HG02981 (cell line): ENCODE data around the gene ELMO1.

Experiments
- ATAC-seq: cut with Tn5 transposase; IDR thresholded peaks from one replicate; pipeline ENCODE4 v1.9.1; 2021; ENCODE audit warnings: mild to moderate bottlenecking, moderate library complexity; ENCODE audit not compliant: unreplicated experiment

ELMO1 gene

GRCh38 chr7:37108615-37109014 is 340.0 kb downstream of the ELMO1 start:
- ATAC-seq: no peak

GRCh38 chr7:37107047-37107750 is 341.5 kb downstream of the ELMO1 start:
- ATAC-seq: no peak

- ATAC-seq: no peak
Observed at GRCh38 chr7:37105762-37106161, 342.9 kb downstream of the ELMO1 start.

GRCh38 chr7:37104822-37105518 is 343.7 kb downstream of the ELMO1 start:
- no peak for ATAC-seq

- no peak for ATAC-seq
Observed at GRCh38 chr7:37102518-37103137, 346.0 kb downstream of the ELMO1 start.

GRCh38 chr7:37100735-37101331 is 347.8 kb downstream of the ELMO1 start:
- ATAC-seq: no peak

- ATAC-seq: no peak
Observed at GRCh38 chr7:37098762-37099161, 349.9 kb downstream of the ELMO1 start.

GRCh38 chr7:37097983-37098382 is 350.7 kb downstream of the ELMO1 start:
- ATAC-seq: no peak

- ATAC-seq: no peak
Observed at GRCh38 chr7:37097276-37097675, 351.4 kb downstream of the ELMO1 start.

- no peak for ATAC-seq
Observed at GRCh38 chr7:37096341-37096740, 352.3 kb downstream of the ELMO1 start.

- no peak for ATAC-seq
Observed at GRCh38 chr7:37095122-37095521, 353.5 kb downstream of the ELMO1 start.

GRCh38 chr7:37093257-37093656 is 355.4 kb downstream of the ELMO1 start:
- no peak for ATAC-seq

GRCh38 chr7:37092548-37092947 is 356.1 kb downstream of the ELMO1 start:
- no peak for ATAC-seq

- ATAC-seq: no peak
Observed at GRCh38 chr7:37089972-37090371, 358.7 kb downstream of the ELMO1 start.

GRCh38 chr7:37085600-37085999 is 363.1 kb downstream of the ELMO1 start:
- ATAC-seq: no peak

GRCh38 chr7:37084303-37084702 is 364.4 kb downstream of the ELMO1 start:
- ATAC-seq: no peak

GRCh38 chr7:37083311-37084096 is 365.2 kb downstream of the ELMO1 start:
- no peak for ATAC-seq

GRCh38 chr7:37081436-37081835 is 367.2 kb downstream of the ELMO1 start:
- ATAC-seq: no peak

- ATAC-seq: no peak
Observed at GRCh38 chr7:37079420-37079819, 369.2 kb downstream of the ELMO1 start.

- ATAC-seq: no peak
Observed at GRCh38 chr7:37076668-37077067, 372.0 kb downstream of the ELMO1 start.

GRCh38 chr7:37074370-37074769 is 374.3 kb downstream of the ELMO1 start:
- ATAC-seq: no peak
